K562 (cell line): ENCODE results near the gene PXDC1. TPM values are rescaled to one million over a fixed set of nuclear protein-coding genes. Genes with fewer than 3 reads are reported as not detected.

Experiments
- ATAC-seq: fragments of 200-7000 bp; cut with Tn5 transposase; 3 replicates; pipeline ENCODE4 v1.9.1; 2020; ENCODE audit warnings: moderate library complexity
- BruUV-seq: library from RNA; stranded (reverse); fragments of 400-500 nt; replicated peaks from 2 replicates; lab custom pipeline; 2021; lab: Mats Ljungman, UMichigan
- CTCF ChIA-PET: fragments of 300-600 bp; formaldehyde crosslinking; extraction: SDS; loops from one replicate; lab custom pipeline; 2021; ENCODE audit warnings: low intra/inter-chr PET ratio; lab: Yijun Ruan, JAX
- POLR2A ChIA-PET: fragments of 300-600, 350-650 bp; sonication (Branson Sonifier 250); formaldehyde crosslinking; extraction: SDS; loops from one replicate; lab custom pipeline; 2021; ENCODE audit warnings: antibody characterized with exemption, inconsistent platforms; lab: Yijun Ruan, JAX
- DNase-seq, 4 experiments: peaks; one replicate each; pipeline versions ENCODE4 v3.0.0 to v3.0.0-alpha.2; 2011 to 2018; ENCODE audit warnings: low spot score in 3 of 4, mixed read lengths in 3 of 4; ENCODE audit errors: extremely low read depth in 1 of 4
- FAIRE-seq: peaks from 2 replicates; lab custom pipeline; 2011; peaks lifted over from hg19 to GRCh38; lab: Jason Lieb, UNC
- H2AFZ ChIP-seq: 2 replicates; pipeline ENCODE4 v1.6.0; 2011; ENCODE audit warnings: low read depth, low read length, control low read depth, inconsistent platforms
- H3K27ac ChIP-seq: fragments of 200-600 bp; 3 replicates; pipeline ENCODE4 v1.8.0; 2011; ENCODE audit warnings: low read depth, mild to moderate bottlenecking, control low read depth, inconsistent platforms, low read length, moderate library complexity, mixed read lengths; ENCODE audit errors: extremely low read depth
- H3K27me3 ChIP-seq, 2 experiments: fragments of 300-600 bp in 1 of 2; 2 replicates in 1 of 2; 3 replicates in 1 of 2; pipeline versions ENCODE4 v1.6.0 to v1.8.0; 2011; ENCODE audit warnings: inconsistent platforms in 2 of 2, low read length in 2 of 2, mild to moderate bottlenecking in 1 of 2, mixed read lengths in 1 of 2, moderate library complexity in 1 of 2; ENCODE audit not compliant: control insufficient read depth in 2 of 2, insufficient read depth in 2 of 2
- H3K36me3 ChIP-seq: fragments of 300-600 bp; 3 replicates; pipeline ENCODE4 v1.8.0; 2011; ENCODE audit warnings: mild to moderate bottlenecking, low read length, inconsistent platforms; ENCODE audit not compliant: control insufficient read depth, insufficient read depth
- H3K4me1 ChIP-seq, 2 experiments: fragments of 200-600 bp in 1 of 2; replicated peaks in 1 of 2; 2 replicates in 1 of 2; 3 replicates in 1 of 2; pipeline versions ENCODE4 v1.5.1 to v1.8.0; 2011; ENCODE audit warnings: inconsistent platforms in 2 of 2, low read length in 2 of 2, mild to moderate bottlenecking in 1 of 2, mixed read lengths in 1 of 2, moderate library complexity in 1 of 2; ENCODE audit not compliant: control insufficient read depth in 2 of 2, insufficient read depth in 2 of 2
- H3K4me2 ChIP-seq: 2 replicates; pipeline ENCODE4 v1.6.1; 2011; ENCODE audit warnings: low read length, control low read depth, inconsistent platforms, mixed read lengths; ENCODE audit not compliant: insufficient read depth
- H3K4me3 ChIP-seq: fragments of 200-600 bp; sonication (generic), shearing (Covaris generic); 2 replicates; pipeline ENCODE4 v1.5.1; 2016; ENCODE audit warnings: control low read depth, inconsistent platforms
- H3K79me2 ChIP-seq: fragments of 200-600 bp; 3 replicates; pipeline ENCODE4 v1.8.0; 2011; ENCODE audit warnings: low read length, inconsistent platforms; ENCODE audit not compliant: control insufficient read depth, insufficient read depth
- H3K9ac ChIP-seq, 2 experiments: 2 replicates each; pipeline versions ENCODE4 v1.6.0 to v1.6.1; 2011; ENCODE audit warnings: low read depth in 2 of 2, low read length in 2 of 2, control low read depth in 1 of 2, inconsistent platforms in 1 of 2, mild to moderate bottlenecking in 1 of 2, mixed read lengths in 1 of 2; ENCODE audit not compliant: insufficient read depth in 1 of 2
- H3K9me1 ChIP-seq: one replicate; pipeline ENCODE4 v1.6.0; 2011; ENCODE audit warnings: inconsistent platforms, mild to moderate bottlenecking, low read length, moderate library complexity; ENCODE audit not compliant: control insufficient read depth, insufficient read depth
- H3K9me3 ChIP-seq: replicated peaks from 2 replicates; pipeline ENCODE4 v1.5.1; 2011; ENCODE audit warnings: low read depth, low read length, inconsistent platforms; ENCODE audit not compliant: control insufficient read depth, insufficient read depth
- H4K20me1 ChIP-seq: replicated peaks from 2 replicates; pipeline ENCODE4 v1.6.1; 2011; ENCODE audit warnings: low read length, inconsistent platforms, mixed read lengths; ENCODE audit not compliant: control insufficient read depth, insufficient read depth
- DNMT1 ChIP-seq: fragments of 450-650 bp; IDR thresholded peaks from 2 replicates; pipeline ENCODE4 v1.6.1; 2016; ENCODE audit warnings: antibody characterized with exemption, mild to moderate bottlenecking
- EP300 ChIP-seq: IDR thresholded peaks from 2 replicates; pipeline ENCODE4 v1.6.1; 2012; ENCODE audit warnings: low read length, improper control_type of control experiment
- ETV1 ChIP-seq: fragments of 450-650 bp; conservative IDR thresholded peaks from 2 replicates; pipeline ENCODE4 v1.6.1; 2016; ENCODE audit warnings: missing genetic modification characterization, control low read depth, low read depth, missing compliant biosample characterization
- HEY1 ChIP-seq: fragments of 250-450 bp; sonication (Bioruptor Pico); IDR thresholded peaks from 2 replicates; pipeline ENCODE4 v1.5.0; 2020; ENCODE audit warnings: mild to moderate bottlenecking, moderate library complexity, borderline replicate concordance
- MTA3 ChIP-seq: fragments of 450-650 bp; formaldehyde crosslinking; IDR thresholded peaks from 2 replicates; pipeline ENCODE4 v1.6.1; 2017; ENCODE audit warnings: mild to moderate bottlenecking, borderline replicate concordance
- PPARD ChIP-seq: fragments of 250-450 bp; sonication (Bioruptor Pico); IDR thresholded peaks from 2 replicates; pipeline ENCODE4 v1.8.0; 2022; ENCODE audit warnings: inconsistent platforms, mild to moderate bottlenecking, moderate library complexity
- RB1 ChIP-seq: fragments of 450-650 bp; IDR thresholded peaks from 2 replicates; pipeline ENCODE4 v1.6.1; 2017; ENCODE audit warnings: low read depth, mild to moderate bottlenecking
- RUNX1 ChIP-seq: sonication (generic); IDR thresholded peaks from 2 replicates; pipeline ENCODE4 v1.6.1; 2016; ENCODE audit warnings: antibody characterized with exemption, low read depth
- SNRNP70 ChIP-seq: fragments of 200-400 bp; formaldehyde crosslinking; optimal IDR thresholded peaks from 2 replicates; pipeline ENCODE3; 2017; ENCODE audit warnings: low read depth, low read length
- TAF1 ChIP-seq: IDR thresholded peaks from 2 replicates; pipeline ENCODE4 v1.6.1; 2011; ENCODE audit warnings: mild to moderate bottlenecking, low read length, moderate library complexity; ENCODE audit not compliant: insufficient read depth, control insufficient read depth, severe bottlenecking; ENCODE audit errors: extremely low read depth
- ZNF347 ChIP-seq: fragments of 450-650 bp; formaldehyde crosslinking; IDR thresholded peaks from 2 replicates; pipeline ENCODE4 v1.4.0; 2020; ENCODE audit warnings: low read depth, mild to moderate bottlenecking, moderate library complexity
- ZNF717 ChIP-seq: fragments of 250-450 bp; sonication (Bioruptor Pico); IDR thresholded peaks from 2 replicates; pipeline ENCODE4 v1.5.0; 2021
- WGBS: fragments of 100-300 bp; shearing (Covaris generic); methylation state at CpG from one replicate; pipeline ENCODE4 v1.1.6; 2016; ENCODE audit warnings: low coverage, mixed read lengths; ENCODE audit not compliant: insufficient coverage; ENCODE audit errors: missing lambda C conversion rate; 5-methylcytosine and 5-hydroxymethylcytosine counted together
- in situ Hi-C: fragments of 300-500 bp; cut with MboI; formaldehyde crosslinking; loops from 4 replicates; pipeline ENCODE4 v1.15.0; 2018; ENCODE audit warnings: inconsistent platforms, mixed read lengths
- intact Hi-C: fragments of 100-400 bp; cut with micrococcal nuclease; formaldehyde crosslinking; loops from 2 replicates; pipeline ENCODE4 v1.14.2; 2022
- polyA plus RNA-seq, 8 experiments: library from polyadenylated mRNA; depleted of rRNA in 4 of 8; stranded (reverse) in 5 of 8; unstranded in 3 of 8; fragments of >200 nt; fragmentation: Nextera tagmentation in 2 of 8; fragmentation: Illumina TruSeq in 1 of 8; extraction: Ambion mirVana in 2 of 8; extraction: Trizol in 1 of 8; gene quantifications; 2 replicates each; pipeline versions ENCODE4 v1.2.1 to v1.2.3, GENCODE V29; 2011 to 2014; ENCODE audit warnings: inconsistent platforms in 1 of 8, missing spikeins in 1 of 8
- total RNA-seq, 7 experiments: library from RNA; depleted of rRNA in 6 of 7; stranded (reverse); fragments of >200 nt in 6 of 7; fragmentation: Illumina TruSeq in 2 of 7; extraction: Trizol in 2 of 7; gene quantifications; 2 replicates each; pipeline versions ENCODE4 v1.2.1 to v1.2.3, GENCODE V29; 2011 to 2021; ENCODE audit warnings: low replicate concordance in 1 of 7
- TF ChIP-seq, protein P1 (sequence below), 3 experiments: fragments of 200-800 bp in 1 of 3; sonication (Bioruptor generic) in 1 of 3; sonication (generic) in 1 of 3; formaldehyde crosslinking in 1 of 3; IDR thresholded peaks; 2 replicates each; pipeline versions ENCODE4 v1.6.1 to v1.8.0; 2016 to 2022; ENCODE audit warnings: mild to moderate bottlenecking in 2 of 3, missing compliant biosample characterization in 2 of 3, missing genetic modification characterization in 2 of 3, missing genetic modification reagents in 1 of 3

PXDC1 gene
- total and polyA plus RNA-seq, 9 of the 15 experiments (the other 6 are each of a cell fraction or from before 2014, with no cell fraction given): 0.09 to 0.33 (median 0.16) TPM; not detected in 5

- TF ChIP-seq, protein P1, sequence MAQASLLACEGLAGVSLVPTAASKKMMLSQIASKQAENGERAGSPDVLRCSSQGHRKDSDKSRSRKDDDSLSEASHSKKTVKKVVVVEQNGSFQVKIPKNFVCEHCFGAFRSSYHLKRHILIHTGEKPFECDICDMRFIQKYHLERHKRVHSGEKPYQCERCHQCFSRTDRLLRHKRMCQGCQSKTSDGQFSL (CRISPR knock-in tag; IDR thresholded peaks at IDR 0.05): 0 out of 2 replicates have a peak, but pooled peaks have one; percentile 12
- TF ChIP-seq, protein P1 (tag; IDR thresholded peaks at IDR 0.05): no peak
- TF ChIP-seq RUNX1: no peak
Measured at GRCh38 chr6:3750317-3751076, 1.0 kb downstream of the PXDC1 start (continued).

DNA sequence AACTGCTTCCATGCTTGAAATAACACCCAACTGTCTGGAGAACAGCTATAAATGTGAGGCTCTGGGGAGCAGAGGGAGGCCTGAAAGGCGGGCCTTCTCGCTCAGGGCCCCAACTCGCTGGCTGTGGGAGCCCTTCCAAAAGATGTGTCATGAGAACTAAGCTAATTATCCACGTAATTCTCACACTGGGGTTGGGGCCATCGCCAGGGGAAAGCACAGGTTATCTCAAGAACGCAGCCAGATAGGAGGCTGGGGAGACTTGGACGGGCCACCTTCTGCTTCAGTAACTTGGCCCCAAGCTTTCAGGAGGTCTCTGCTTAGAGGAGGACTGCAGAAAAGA is 1.6 kb downstream of the PXDC1 start:
- no peak for FAIRE-seq
- Histone ChIP-seq H3K27ac (no peak overlapping the region), H3K79me2 (no peaks in the 10 kb centered on the region), H4K20me1 (peaks cover 5% of the 10 kb centered on the region), H3K27me3 (peaks cover 36 to 78% of the 10 kb centered on the region in 2 experiments; a peak in 4 of 5 replicates), H3K36me3 (no peaks in the 10 kb centered on the region), H3K4me3 (no peak overlapping the region), H3K9ac (0 out of 4 replicates have a peak overlapping the region, but pooled peaks of 1 of the 2 experiments have one; percentile 23), H3K9me1 (no peaks in the 10 kb centered on the region), H3K9me3 (no peaks in the 10 kb centered on the region), H3K4me1 (peaks cover 5 to 26% of the 10 kb centered on the region in 2 experiments; a peak in 4 of 5 replicates), H3K4me2 (no peak overlapping the region), H2AFZ (no peak overlapping the region; the same call in 1 of the 2 replicates)
- ChIA-PET CTCF (interaction anchor here (2.6 kb wide), 1 partner anchor 241 kb away, joined by 18 read pairs; no protein-coding TSS in a partner anchor), POLR2A (interaction anchor here (0.9 kb wide), 1 partner anchor 9 kb away, joined by 3 read pairs; no protein-coding TSS in a partner anchor)
- in situ Hi-C loops: loop anchor here (5.0 to 10.0 kb wide), 3 partner anchors 182 to 425 kb away; no protein-coding TSS in a partner anchor
- WGBS: under 1% methylated on average over 7 of the region's 7 CpGs
- intact Hi-C loops: loop anchor here (5.0 kb wide), 1 partner anchor 137 kb away; no protein-coding TSS in a partner anchor
- BruUV-seq: no TSS peak
- ATAC-seq: no peak
- TF ChIP-seq MTA3: no peak
- no peak for TF ChIP-seq HEY1 (CRISPR knock-in tag)
- TF ChIP-seq ZNF717 (CRISPR knock-in tag): no peak
- no peak for TF ChIP-seq RB1
- TF ChIP-seq ETV1: no peak
- no peak for TF ChIP-seq DNMT1
- no peak for TF ChIP-seq ZNF347 (CRISPR knock-in tag)
- TF ChIP-seq TAF1: no peak
- TF ChIP-seq PPARD (CRISPR knock-in tag): no peak
- TF ChIP-seq SNRNP70: no peak
- no peak for TF ChIP-seq EP300
- DNase-seq: peak; percentile 30 to 42 (median 39)
